ENCODE data around the gene ZC3HAV1. TPM values are rescaled to one million over a fixed set of nuclear protein-coding genes. Genes with fewer than 3 reads are reported as not detected.

Gene ZC3HAV1
- total and polyA plus RNA-seq, 9 of the 15 experiments (the other 6 are each of a cell fraction or from before 2014, with no cell fraction given) = 11.9 to 40.5 (median 23.9) TPM

DNA sequence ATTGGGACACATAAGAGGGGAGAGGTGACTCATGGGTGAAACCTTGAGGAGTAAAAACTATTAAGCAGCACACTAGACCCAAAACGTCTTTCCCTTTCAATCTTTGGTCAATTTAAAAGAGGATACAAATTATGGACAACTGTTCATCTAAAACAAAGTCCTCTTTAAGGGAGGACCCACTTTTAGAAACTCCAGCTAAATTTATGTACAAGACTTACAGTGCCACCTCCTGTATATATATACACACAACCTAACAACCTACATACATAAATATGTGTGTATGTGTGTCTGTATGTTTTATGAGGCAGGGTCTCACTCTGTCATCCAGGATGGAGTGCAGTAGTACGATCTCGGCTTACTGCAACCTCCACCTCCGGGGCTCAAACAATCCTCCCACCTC lies 18.1 kb upstream of the ZC3HAV1 start:
- no peaks in the 10 kb centered on the region for H3K9me1 ChIP-seq (ENCODE audit: control insufficient read depth, insufficient read depth, low read length)
- H3K4me3 ChIP-seq = no peak overlapping the region
- no peak for FAIRE-seq
- peaks cover 8 to 20% of the 10 kb centered on the region in 2 experiments; a peak in 3 of 5 replicates for H3K4me1 ChIP-seq (replicated peaks in 1 of 2; ENCODE audit: control insufficient read depth in 2 of 2, insufficient read depth in 2 of 2, low read length in 2 of 2)
- H3K27me3 ChIP-seq (ENCODE audit: control insufficient read depth in 2 of 2, insufficient read depth in 2 of 2, low read length in 2 of 2) = no peaks in the 10 kb centered on the region
- peak; percentile 59 for ATAC-seq
- H3K27ac ChIP-seq (ENCODE audit: extremely low read depth, low read depth, low read length) = no peak overlapping the region
- H3K9ac ChIP-seq (ENCODE audit: insufficient read depth in 1 of 2, low read depth in 2 of 2, low read length in 2 of 2) = no peak overlapping the region
- H3K4me2 ChIP-seq (ENCODE audit: insufficient read depth, low read length) = no peak overlapping the region
- intact Hi-C loops (cut with micrococcal nuclease) = loop anchor here (1.0 to 5.0 kb wide), 3 partner anchors 35 to 241 kb away; no protein-coding TSS in a partner anchor
- no peaks in the 10 kb centered on the region; the same call in 1 of the 2 replicates for H3K9me3 ChIP-seq (replicated peaks; ENCODE audit: control insufficient read depth, insufficient read depth, low read depth, low read length)
- no peaks in the 10 kb centered on the region for H3K79me2 ChIP-seq (ENCODE audit: control insufficient read depth, insufficient read depth, low read length)
- POLR2A ChIA-PET = interaction anchor here (0.7 to 1.3 kb wide), 3 partner anchors 8 to 46 kb away, joined by 3 to 4 read pairs (median 4); no protein-coding TSS in a partner anchor
- H3K36me3 ChIP-seq (ENCODE audit: control insufficient read depth, insufficient read depth, low read length) = no peaks in the 10 kb centered on the region
- CTCF ChIA-PET (ENCODE audit: low intra/inter-chr PET ratio) = interaction anchor here (1.6 to 2.8 kb wide), 2 partner anchors 110 to 241 kb away, joined by 5 to 13 read pairs; no protein-coding TSS in a partner anchor
- in situ Hi-C loops (cut with MboI) = no loop called here
- H2AFZ ChIP-seq (ENCODE audit: low read depth, low read length) = no peak overlapping the region
- no peak for DNase-seq (ENCODE audit: extremely low read depth in 1 of 4, low spot score in 3 of 4)
- 13% methylated on average over 4 of the region's 4 CpGs for WGBS (ENCODE audit: insufficient coverage, low coverage, missing lambda C conversion rate)
- H4K20me1 ChIP-seq (replicated peaks; ENCODE audit: control insufficient read depth, insufficient read depth, low read length) = no peaks in the 10 kb centered on the region
- no TSS peak for BruUV-seq (replicated peaks)
- TF ChIP-seq SIN3A (IDR thresholded peaks at IDR 0.05; ENCODE audit: borderline replicate concordance in 2 of 2, control insufficient read depth in 1 of 2, low read depth in 2 of 2, low read length in 2 of 2) (no peak), U2AF1 (optimal IDR thresholded peaks at IDR 0.05; ENCODE audit: low read depth, low read length) (no peak), NFATC3 (IDR thresholded peaks at IDR 0.05) (no peak), SMC3 (conservative IDR thresholded peaks at IDR 0.05; ENCODE audit: insufficient read depth, low read depth, low read length) (0 out of 2 replicates have a peak, but pooled peaks have one; percentile 29), ELF1 (tag; IDR thresholded peaks at IDR 0.05) (no peak), HIVEP1 (CRISPR knock-in tag; IDR thresholded peaks at IDR 0.05) (no peak), CTCF (IDR thresholded peaks at IDR 0.05 in 2 of 3, conservative IDR thresholded peaks at IDR 0.05 in 1 of 3; ENCODE audit: insufficient read depth in 2 of 3, low read depth in 1 of 3, low read length in 3 of 3) (peak; percentile 35 to 74 (median 38); a peak in 4 of 6 replicates), HMGN3 (IDR thresholded peaks at IDR 0.05; ENCODE audit: borderline replicate concordance, extremely low read depth, insufficient read length, low read depth, low read length) (no peak), KDM4B (IDR thresholded peaks at IDR 0.05; ENCODE audit: borderline replicate concordance in 2 of 2, low read depth in 1 of 2) (no peak), RAD21 (CRISPR knock-in tag; conservative IDR thresholded peaks at IDR 0.05 in 1 of 2, IDR thresholded peaks at IDR 0.05 in 1 of 2) (peak; percentile 60 to 89), CHD2 (IDR thresholded peaks at IDR 0.05; ENCODE audit: low read depth, low read length) (no peak), FOSL1 (tag; conservative IDR thresholded peaks at IDR 0.05) (no peak), SRSF3 (IDR thresholded peaks at IDR 0.05; ENCODE audit: insufficient read depth, low read length) (no peak), POLR3A (IDR thresholded peaks at IDR 0.05; ENCODE audit: borderline replicate concordance, extremely low read depth, insufficient read depth, insufficient read length) (no peak), ZNF431 (CRISPR knock-in tag; IDR thresholded peaks at IDR 0.05) (no peak)
- TF ChIP-seq, protein P1, sequence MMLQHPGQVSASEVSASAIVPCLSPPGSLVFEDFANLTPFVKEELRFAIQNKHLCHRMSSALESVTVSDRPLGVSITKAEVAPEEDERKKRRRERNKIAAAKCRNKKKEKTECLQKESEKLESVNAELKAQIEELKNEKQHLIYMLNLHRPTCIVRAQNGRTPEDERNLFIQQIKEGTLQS (IDR thresholded peaks at IDR 0.05) = 0 out of 2 replicates have a peak, but pooled peaks have one; percentile 2
- TF ChIP-seq, protein P1 (CRISPR knock-in tag; conservative IDR thresholded peaks at IDR 0.05) = no peak
- TF ChIP-seq, protein P2, sequence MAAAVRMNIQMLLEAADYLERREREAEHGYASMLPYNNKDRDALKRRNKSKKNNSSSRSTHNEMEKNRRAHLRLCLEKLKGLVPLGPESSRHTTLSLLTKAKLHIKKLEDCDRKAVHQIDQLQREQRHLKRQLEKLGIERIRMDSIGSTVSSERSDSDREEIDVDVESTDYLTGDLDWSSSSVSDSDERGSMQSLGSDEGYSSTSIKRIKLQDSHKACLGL (CRISPR knock-in tag; IDR thresholded peaks at IDR 0.05; ENCODE audit: borderline replicate concordance, poor library complexity, severe bottlenecking) = no peak

All from K562 (cell line).